ENCODE results near the gene FREM1.

The FREM1 gene

DNA sequence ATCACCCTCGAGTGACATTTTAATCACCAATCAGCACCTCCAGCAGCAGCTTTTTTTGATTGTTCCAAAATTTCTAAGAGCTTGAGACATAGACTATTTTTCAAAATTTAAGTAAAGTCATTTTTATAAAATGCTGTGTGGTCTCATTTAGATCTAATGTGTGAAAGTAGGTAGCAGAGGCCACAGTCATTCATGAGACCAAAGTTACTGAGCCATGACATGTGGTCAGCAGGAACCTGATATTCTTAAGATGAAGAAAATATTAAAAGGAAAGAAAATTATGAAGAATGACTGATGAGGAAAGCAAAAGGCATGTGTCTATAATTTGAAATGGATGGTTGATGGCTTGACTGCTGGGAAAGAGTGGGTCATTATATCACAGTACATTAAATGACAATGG, 7.2 kb downstream of the FREM1 start:
- H3K4me3 ChIP-seq (ENCODE audit: insufficient read depth, low read length, poor library complexity, severe bottlenecking) = no peak overlapping the region
- no peak overlapping the region for H2AFZ ChIP-seq (ENCODE audit: low read depth, low read length, severe bottlenecking)
- H3K9me2 ChIP-seq (replicated peaks; ENCODE audit: insufficient read depth, low read length) = no peaks in the 10 kb centered on the region
- H3K27me3 ChIP-seq (ENCODE audit: low read length) = no peaks in the 10 kb centered on the region
- no peak overlapping the region for H3K27ac ChIP-seq (ENCODE audit: low read depth, low read length)
- H3K9ac ChIP-seq (ENCODE audit: low read length) = no peak overlapping the region
- no peaks in the 10 kb centered on the region for H3F3A ChIP-seq (ENCODE audit: insufficient read depth)
- TF ChIP-seq, protein P1, sequence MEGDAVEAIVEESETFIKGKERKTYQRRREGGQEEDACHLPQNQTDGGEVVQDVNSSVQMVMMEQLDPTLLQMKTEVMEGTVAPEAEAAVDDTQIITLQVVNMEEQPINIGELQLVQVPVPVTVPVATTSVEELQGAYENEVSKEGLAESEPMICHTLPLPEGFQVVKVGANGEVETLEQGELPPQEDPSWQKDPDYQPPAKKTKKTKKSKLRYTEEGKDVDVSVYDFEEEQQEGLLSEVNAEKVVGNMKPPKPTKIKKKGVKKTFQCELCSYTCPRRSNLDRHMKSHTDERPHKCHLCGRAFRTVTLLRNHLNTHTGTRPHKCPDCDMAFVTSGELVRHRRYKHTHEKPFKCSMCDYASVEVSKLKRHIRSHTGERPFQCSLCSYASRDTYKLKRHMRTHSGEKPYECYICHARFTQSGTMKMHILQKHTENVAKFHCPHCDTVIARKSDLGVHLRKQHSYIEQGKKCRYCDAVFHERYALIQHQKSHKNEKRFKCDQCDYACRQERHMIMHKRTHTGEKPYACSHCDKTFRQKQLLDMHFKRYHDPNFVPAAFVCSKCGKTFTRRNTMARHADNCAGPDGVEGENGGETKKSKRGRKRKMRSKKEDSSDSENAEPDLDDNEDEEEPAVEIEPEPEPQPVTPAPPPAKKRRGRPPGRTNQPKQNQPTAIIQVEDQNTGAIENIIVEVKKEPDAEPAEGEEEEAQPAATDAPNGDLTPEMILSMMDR (IDR thresholded peaks at IDR 0.05; ENCODE audit: insufficient read depth, low read length, poor library complexity, severe bottlenecking) = no peak
- TF ChIP-seq EZH2phosphoT487 (conservative IDR thresholded peaks at IDR 0.05; ENCODE audit: low read length) = no peak
- H3K36me3 ChIP-seq (ENCODE audit: low read length) = no peaks in the 10 kb centered on the region
- no peak overlapping the region for H3K4me2 ChIP-seq (ENCODE audit: low read depth, low read length, poor library complexity, severe bottlenecking)
- no peaks in the 10 kb centered on the region for H3K79me2 ChIP-seq (ENCODE audit: insufficient read depth, low read length)
- H3K9me3 ChIP-seq (ENCODE audit: insufficient read depth, low read length) = no peaks in the 10 kb centered on the region
- H4K20me1 ChIP-seq (ENCODE audit: low read depth, low read length) = no peaks in the 10 kb centered on the region

DNA sequence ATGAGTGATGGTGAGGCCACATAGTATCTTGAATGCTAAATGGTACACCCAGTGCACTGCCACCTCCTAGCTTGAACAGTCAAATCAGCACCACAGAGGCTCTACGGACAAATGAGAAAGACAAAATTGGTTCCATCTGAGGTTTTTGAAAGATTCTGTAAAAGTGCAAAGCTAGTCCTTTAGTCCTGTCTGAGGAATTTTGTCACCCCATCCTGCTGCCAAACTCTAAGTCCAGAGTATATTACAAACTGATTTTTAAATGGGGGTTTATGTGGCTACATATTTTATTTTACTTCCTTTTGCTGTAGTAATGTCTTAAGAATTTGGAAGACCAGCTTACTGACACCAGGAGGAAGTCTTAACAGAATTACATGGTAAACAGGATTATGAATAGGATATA, 7.7 kb downstream of the FREM1 start:
- no peak overlapping the region for H3K27ac ChIP-seq (ENCODE audit: low read depth, low read length)
- no peaks in the 10 kb centered on the region for H3K9me2 ChIP-seq (replicated peaks; ENCODE audit: insufficient read depth, low read length)
- no peak overlapping the region for H3K4me3 ChIP-seq (ENCODE audit: insufficient read depth, low read length, poor library complexity, severe bottlenecking)
- H4K20me1 ChIP-seq (ENCODE audit: low read depth, low read length) = no peaks in the 10 kb centered on the region
- H3K36me3 ChIP-seq (ENCODE audit: low read length) = no peaks in the 10 kb centered on the region
- H3K4me2 ChIP-seq (ENCODE audit: low read depth, low read length, poor library complexity, severe bottlenecking) = no peak overlapping the region
- TF ChIP-seq, protein P1 (IDR thresholded peaks at IDR 0.05; ENCODE audit: insufficient read depth, low read length, poor library complexity, severe bottlenecking) = no peak
- TF ChIP-seq EZH2phosphoT487 (conservative IDR thresholded peaks at IDR 0.05; ENCODE audit: low read length) = no peak
- H3K9me3 ChIP-seq (ENCODE audit: insufficient read depth, low read length) = no peaks in the 10 kb centered on the region
- no peak overlapping the region for H3K9ac ChIP-seq (ENCODE audit: low read length)
- H3K79me2 ChIP-seq (ENCODE audit: insufficient read depth, low read length) = no peaks in the 10 kb centered on the region
- H3F3A ChIP-seq (ENCODE audit: insufficient read depth) = no peaks in the 10 kb centered on the region
- no peaks in the 10 kb centered on the region for H3K27me3 ChIP-seq (ENCODE audit: low read length)
- no peak overlapping the region for H2AFZ ChIP-seq (ENCODE audit: low read depth, low read length, severe bottlenecking)

DNA sequence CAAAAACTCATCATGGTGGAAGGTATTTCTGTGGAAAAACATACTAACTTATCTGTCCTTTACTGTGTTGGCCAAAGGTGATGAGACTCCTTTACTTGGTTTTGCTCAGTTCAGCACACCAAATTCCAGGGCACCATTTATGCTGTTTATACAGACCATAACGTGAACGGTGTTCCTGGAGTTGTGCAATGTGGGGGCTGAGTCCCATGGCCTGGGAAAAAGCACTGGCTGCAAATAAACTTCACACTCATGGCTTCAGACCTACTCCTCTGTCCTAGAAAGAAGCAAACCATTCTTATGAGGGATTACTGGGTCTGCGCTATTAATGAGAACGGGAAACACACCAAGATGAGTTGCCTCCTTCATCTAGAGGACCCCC, 10.4 kb downstream of the FREM1 start:
- Histone ChIP-seq H3K79me2 (ENCODE audit: insufficient read depth, low read length) (no peaks in the 10 kb centered on the region), H3K9ac (ENCODE audit: low read length) (no peak overlapping the region), H3F3A (ENCODE audit: insufficient read depth) (no peaks in the 10 kb centered on the region), H4K20me1 (ENCODE audit: low read depth, low read length) (no peaks in the 10 kb centered on the region), H2AFZ (ENCODE audit: low read depth, low read length, severe bottlenecking) (no peak overlapping the region), H3K9me3 (ENCODE audit: insufficient read depth, low read length) (no peaks in the 10 kb centered on the region), H3K27me3 (ENCODE audit: low read length) (no peaks in the 10 kb centered on the region), H3K4me3 (ENCODE audit: insufficient read depth, low read length, poor library complexity, severe bottlenecking) (no peak overlapping the region), H3K36me3 (ENCODE audit: low read length) (no peaks in the 10 kb centered on the region), H3K9me2 (replicated peaks; ENCODE audit: insufficient read depth, low read length) (no peaks in the 10 kb centered on the region), H3K4me2 (ENCODE audit: low read depth, low read length, poor library complexity, severe bottlenecking) (no peak overlapping the region), H3K27ac (ENCODE audit: low read depth, low read length) (no peak overlapping the region)
- TF ChIP-seq, protein P1 (IDR thresholded peaks at IDR 0.05; ENCODE audit: insufficient read depth, low read length, poor library complexity, severe bottlenecking) = no peak
- TF ChIP-seq EZH2phosphoT487 (conservative IDR thresholded peaks at IDR 0.05; ENCODE audit: low read length) = no peak

Data from SU-DHL-6 (cell line).